ENCODE results near the gene TJAP1.
"Not testable (repeated sequence)": the region's sequence is repeated elsewhere in the genome, so short reads cannot be mapped to it uniquely, and the experiment has no call there.

Gene TJAP1

GRCh38 chr6:43454290-43454695 is 23.1 kb upstream of the TJAP1 start:
- FAIRE-seq: no peak

DNA sequence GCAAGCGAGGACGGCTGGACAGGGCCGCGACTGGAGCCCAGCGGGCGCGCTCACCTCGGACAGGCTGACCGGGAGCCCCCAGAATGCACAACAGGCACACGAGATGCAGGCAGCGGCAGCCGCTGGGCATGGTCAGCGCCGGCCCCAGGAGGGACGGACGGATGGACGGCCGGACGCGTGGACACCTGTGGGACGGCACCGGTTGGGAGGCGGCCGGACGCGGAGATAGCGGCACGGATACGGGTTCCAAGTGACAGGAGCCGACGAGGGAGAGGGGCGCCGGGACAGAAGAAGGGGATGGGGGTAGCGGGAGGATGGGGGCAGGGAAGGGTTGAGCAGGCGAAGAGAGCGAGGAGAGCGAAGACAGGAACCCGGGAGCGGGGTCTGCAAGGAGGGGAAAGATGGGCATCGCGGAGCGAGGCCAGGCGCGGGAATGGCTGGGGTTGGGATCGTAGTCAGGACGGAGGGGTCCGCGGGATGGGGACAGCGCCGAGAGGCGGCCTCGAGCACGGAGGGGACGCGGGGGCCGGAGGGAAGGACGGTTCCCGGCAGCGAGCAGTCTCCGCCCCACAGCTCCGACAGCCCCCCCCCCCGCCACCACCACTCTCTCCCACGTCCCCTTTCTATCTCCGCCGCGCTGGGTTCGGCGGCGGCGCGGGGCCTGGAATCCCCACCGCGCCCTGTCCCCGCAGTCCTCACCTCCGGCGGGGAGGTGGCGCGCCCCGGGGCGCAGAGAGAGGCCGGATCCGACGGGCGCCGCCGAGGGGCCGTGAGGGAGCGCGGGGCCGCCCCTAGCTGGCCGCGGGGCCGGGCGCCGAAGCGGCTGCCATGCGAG is 22.5 kb upstream of the TJAP1 start:
- no peak for FAIRE-seq

DNA sequence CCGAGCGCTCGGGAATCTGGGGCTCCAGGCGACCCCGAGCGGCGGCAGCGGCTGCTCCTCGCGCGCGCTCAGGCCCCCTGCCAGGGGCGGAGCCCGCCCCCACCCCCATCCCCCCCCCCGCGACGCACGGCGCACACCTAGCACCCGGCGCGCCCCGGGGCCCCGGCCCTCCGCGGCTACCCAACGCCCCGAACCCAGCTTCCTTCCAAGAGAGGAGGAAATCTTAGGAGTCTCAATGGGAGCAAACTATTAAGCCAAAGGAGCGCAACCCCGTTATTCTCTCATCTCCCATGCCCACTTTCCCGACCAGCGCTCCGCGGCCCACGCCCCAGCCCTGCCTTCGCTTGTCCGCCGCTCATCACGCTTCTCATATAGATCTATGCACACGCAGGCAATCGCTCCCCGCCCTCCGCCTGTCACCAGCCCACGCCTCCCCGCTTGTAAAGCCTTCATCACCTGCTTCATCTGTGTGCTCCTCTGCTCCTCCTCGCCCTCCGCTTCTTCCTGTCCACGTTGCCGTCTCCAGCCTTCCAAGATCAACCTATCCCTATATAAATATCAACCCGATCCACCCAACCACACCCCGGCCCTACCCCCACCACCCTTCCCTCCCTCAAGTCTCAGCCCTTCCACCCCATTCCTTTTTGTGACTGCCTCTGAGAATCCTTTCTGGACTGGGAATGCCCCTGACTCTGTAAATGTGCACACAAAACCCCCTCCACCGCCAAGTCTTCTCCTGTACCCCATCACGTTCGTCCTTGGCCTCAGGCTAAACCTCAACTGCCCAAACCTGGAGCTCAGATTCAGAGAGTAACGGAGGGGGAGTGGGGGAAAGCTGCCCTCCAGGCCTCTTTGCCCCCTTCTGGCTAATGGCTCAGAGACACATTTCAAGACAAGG is 21.6 kb upstream of the TJAP1 start, which contains the start of gene DLK2:
DLK2 (minus strand) TSS at position 18 of the 898 bp plus-strand sequence. CDS start 723 bp downstream, outside the sequence.
- no peak for FAIRE-seq

- no peak for FAIRE-seq
Observed at GRCh38 chr6:43457643-43458042, 19.7 kb upstream of the TJAP1 start.

DNA sequence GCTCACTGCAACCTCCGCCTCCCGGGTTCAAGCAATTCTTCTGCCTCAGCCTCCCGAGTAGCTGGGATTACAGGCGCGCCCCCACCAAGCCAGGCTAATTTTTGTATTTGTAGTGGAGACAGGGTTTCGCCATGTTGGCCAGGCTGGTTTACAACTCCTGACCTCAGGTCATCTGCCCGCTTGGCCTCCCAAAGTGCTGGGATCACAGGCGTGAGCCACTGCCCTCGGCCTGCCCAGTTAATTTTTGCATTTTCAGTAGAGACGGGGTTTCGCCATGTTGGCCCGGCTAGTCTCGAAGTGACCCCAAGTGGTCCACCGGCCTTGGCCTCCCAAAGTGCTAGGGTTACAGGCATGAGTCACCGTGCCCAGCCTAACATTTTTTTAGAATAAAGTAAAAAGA is 19.2 kb upstream of the TJAP1 start:
- not testable (repeated sequence) for FAIRE-seq

DNA sequence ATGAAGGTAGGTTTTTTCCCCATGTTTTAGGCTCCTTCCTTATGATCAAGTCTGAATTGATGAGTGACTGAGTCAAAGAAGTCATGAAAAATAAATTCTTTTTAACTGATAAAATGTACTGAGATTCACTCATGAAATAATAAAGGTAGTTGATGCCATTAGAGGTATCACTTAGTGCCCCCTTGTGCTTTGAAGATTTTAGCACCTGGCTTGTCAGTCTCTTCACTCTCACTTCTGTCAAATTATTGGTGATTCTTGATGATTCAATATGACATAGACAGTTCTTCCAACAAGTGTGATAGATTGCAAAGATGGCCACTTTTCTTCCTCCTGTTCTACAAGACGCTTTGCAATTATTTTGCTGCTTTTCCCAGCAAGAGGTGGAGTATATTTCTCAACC is 17.8 kb upstream of the TJAP1 start:
- no peak for FAIRE-seq

DNA sequence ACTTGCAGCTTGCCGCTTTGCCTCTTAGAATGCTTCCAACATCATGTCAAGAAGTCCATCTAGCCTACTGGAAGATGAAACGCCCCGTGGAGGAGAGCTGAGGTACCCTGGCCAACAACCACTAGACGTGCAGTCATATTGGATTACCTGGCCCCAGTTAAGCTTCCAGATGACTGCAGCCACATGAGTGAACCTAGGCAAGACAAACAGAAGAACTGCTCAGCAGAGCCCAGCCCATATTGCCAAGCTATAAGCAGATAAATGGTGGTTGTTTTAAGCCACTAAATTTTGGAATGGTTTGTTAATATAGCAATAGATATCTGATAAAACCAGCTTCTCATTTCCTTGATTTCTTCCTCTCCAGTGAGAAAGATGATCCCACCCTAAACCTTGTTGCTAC is 17.3 kb upstream of the TJAP1 start:
- FAIRE-seq: no peak

DNA sequence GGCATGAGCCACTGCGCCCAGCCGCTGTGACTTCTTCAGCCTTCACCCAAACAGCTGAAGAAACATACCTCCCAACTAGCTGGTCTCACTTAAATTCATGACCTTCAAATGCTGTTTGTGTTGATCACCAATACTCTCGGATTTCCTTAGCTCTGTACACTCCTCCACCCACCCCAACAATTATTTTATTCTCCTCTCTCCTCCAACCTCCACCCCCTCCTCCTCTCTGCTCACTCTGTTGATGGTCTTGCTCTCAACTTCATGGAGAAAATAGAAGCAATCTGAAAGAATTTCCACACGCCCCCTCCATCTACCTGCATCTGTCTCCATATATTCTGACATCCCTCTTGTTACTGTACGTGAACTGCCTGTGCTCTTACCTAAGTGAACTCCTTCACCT is 15.4 kb upstream of the TJAP1 start:
- FAIRE-seq: no peak

- FAIRE-seq: no peak
Observed at GRCh38 chr6:43464337-43464736, 13.0 kb upstream of the TJAP1 start.

GRCh38 chr6:43465948-43466347 is 11.4 kb upstream of the TJAP1 start:
- FAIRE-seq: no peak

- not testable (repeated sequence) for FAIRE-seq
Observed at GRCh38 chr6:43467265-43467664, 10.1 kb upstream of the TJAP1 start.

DNA sequence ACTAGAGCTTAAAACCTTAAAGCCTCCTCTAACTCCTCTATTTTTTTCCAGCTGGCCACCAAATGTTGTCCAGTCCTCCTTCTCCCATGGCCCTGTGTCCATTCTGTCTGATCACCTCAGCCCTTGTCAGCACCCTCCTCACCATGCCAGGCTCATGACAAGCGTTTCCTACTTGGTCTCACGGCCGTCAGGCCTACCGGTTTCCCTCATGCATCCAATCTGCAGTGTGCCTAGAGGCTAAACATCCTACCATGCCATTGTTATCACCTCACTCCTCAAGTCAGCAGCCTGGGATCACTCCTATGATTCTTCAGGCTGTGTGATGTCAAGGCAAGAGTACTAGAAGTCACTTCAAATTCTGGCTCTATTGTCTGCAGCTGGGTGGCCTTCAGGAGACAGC is 9.6 kb upstream of the TJAP1 start:
- FAIRE-seq: no peak

DNA sequence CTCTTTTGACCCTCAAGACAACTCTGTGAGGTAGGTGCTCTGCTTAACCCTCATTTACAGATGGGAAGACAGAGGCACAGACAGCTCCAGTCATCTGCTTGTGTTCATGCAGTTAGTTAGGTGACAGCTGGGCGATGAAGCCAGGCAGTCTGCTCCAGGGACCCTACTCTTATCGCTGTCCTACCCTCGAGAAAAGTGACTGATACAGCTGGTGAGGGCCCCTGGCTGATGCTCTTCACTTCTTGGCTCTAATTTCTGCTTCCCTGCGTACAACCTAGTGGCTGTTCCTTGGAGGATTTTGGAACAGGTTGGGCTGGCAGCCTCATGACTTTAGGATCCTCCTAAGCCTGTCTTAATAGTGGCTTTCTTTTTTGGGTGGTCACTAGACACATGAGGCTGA is 9.1 kb upstream of the TJAP1 start:
- no peak for FAIRE-seq

DNA sequence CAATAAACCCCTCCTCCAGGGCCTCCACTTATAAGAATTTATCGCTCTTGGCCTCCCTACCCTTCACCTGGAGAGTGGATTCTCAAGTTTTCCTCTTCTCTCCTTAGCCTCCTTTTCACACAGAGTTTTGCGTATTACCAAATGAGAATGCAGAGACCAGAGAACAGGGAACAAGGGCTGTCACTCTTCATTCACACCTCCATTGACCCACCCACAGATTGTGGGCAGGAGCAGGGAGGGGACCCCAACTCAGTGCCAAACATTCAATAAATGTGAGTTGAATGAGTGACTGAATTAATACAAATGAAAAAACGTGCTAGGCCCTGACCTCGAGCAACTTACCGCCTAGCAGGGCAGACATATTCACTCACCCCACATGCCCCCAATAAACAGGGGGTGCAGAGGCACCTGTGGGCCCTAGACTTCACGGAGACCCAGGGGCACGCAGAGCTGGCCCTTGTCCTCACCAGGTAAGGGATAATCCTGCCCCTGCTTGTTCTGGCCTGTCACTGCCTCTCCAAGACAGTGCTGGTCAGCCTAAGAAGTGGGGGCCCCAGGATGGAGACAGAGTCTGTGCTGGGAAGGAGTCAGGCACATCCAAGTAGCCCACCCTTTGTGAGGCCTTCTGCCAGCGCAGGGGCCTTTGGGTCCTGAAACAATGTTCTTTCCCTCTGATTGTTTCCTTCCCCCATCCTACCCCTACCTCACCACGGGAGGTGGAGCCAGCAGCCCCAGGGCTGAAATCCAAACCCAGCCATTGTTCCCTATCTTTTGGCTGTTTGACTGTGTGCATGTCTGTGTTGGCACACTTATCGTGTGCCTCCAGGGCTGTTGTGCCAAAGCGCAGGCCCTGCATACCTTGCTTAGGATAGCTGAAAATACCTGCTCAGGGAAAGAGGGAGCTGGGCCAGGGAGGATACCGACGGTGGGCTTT is 8.4 kb upstream of the TJAP1 start:
- no peak for FAIRE-seq

- FAIRE-seq: no peak
Observed at GRCh38 chr6:43469947-43470346, 7.4 kb upstream of the TJAP1 start.

GRCh38 chr6:43471399-43471798 is 6.0 kb upstream of the TJAP1 start:
- FAIRE-seq: no peak

GRCh38 chr6:43472515-43472914 is 4.9 kb upstream of the TJAP1 start:
- no peak for FAIRE-seq

DNA sequence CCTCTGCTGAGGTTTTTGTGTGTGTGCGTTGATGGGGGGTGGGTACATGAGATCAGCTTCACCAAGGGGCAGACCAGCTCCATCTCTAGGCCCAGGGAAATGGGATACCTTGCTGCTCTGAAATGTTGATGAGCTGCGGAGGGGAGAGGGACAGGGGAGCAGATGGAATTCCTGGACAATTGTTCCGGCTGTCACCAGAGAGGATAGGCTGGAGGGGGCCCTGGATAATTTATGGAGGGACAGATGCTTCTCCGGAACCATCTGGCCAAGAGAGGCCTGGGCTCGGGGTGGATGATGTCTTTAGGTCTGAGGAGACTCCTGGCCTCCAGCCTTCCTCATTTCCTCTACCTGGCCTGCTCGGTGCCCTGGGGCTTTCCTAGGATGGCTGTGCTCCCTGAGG is 1.9 kb upstream of the TJAP1 start:
- no peak for FAIRE-seq

DNA sequence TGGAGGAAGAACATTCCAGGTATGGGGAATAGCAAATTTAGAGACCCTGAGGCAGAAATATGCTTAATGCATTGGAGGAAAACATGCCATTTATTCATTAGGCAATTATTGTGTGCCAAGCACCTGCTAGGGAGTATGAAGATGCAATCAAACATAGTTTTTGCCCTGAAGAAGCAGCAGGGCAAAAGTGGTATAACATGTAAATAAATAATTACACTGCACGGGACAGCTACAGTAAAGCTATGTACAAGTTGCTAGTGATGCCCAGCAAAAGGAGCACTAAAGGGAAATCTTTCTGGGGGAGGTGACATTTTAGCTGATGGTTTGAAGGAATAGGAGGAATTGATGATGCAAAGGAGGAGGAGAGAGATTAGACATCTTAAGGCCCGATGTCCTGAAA is 624 bp upstream of the TJAP1 start:
- no peak for FAIRE-seq

GRCh38 chr6:43478008-43478372 is 620 bp downstream of the TJAP1 start:
- no peak for FAIRE-seq

DNA sequence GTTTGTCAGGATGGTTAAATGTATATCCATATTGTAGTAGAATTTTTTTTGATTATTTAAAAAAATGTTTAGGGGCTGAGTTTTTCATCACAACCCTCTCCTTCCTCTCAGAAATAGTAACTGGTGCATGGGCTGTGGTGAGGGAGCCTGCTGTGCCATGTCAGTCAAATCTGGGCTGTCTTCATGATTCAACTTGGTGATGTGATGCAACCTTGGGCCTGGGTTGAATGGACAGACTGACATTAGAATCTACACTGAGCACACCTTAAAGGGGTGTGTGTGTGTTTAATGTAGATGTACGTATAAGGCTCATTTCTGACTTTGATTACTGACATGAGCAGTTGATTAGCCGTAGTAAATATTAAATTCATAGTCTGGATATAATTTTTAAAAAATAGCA is 3.7 kb downstream of the TJAP1 start:
- no peak for FAIRE-seq

DNA sequence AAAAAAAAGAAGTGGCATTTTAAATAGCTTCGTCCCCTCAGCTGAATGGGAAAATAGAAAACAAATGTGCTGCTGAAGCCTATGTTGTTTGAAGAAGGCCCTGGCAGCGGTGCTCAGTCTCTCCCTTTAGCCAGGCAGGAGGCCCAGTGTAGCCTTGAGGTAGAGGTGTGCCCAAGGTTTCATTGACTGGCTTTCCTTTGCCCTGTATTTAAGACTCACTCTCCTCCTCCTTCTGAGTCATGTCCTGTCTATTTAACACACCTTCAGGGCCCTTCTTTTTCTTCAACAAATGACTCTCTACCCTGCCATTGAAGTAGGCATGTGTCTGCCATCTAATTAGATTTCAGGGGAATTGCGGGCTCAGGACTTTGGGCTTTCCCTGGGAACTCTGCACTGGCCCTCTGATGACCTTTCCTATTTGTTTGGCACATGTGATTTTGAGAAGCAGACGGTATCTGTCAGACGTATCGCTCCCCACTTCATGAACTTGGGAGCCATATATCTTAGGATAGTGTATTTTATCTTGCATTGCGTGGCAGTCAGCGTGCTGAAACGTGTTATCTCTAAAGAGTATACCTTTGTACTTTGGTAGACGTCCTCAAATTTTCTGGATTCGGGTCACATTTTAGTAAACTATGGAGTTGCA is 4.3 kb downstream of the TJAP1 start:
- FAIRE-seq: no peak

Measured in A204.1 (cell line).